Endothelial cell of umbilical vein (primary cell): ENCODE data around the gene HSPA5. TPM values are rescaled to one million over a fixed set of nuclear protein-coding genes. Genes with fewer than 3 reads are reported as not detected.

Experiments
- BruUV-seq: library from RNA; stranded (reverse); fragments of 400-500 nt; replicated peaks from 2 replicates; lab custom pipeline; 2021; lab: Mats Ljungman, UMichigan
- CTCF ChIA-PET: fragments of 300-600, 350-600 bp; sonication (Branson Sonifier 250); formaldehyde crosslinking; loops from one replicate; lab custom pipeline; 2021; ENCODE audit warnings: antibody characterized with exemption, inconsistent platforms; lab: Charles Lee
- POLR2A ChIA-PET: fragments of 300-600, 350-600 bp; sonication (Branson Sonifier 250); formaldehyde crosslinking; loops from one replicate; lab custom pipeline; 2021; ENCODE audit warnings: antibody characterized with exemption, inconsistent platforms; lab: Charles Lee
- DNase-seq: peaks from one replicate; pipeline ENCODE4 v3.0.0-alpha.2; 2011; ENCODE audit warnings: low read depth, low spot score
- FAIRE-seq: peaks from 2 replicates; lab custom pipeline; 2011; peaks lifted over from hg19 to GRCh38; lab: Jason Lieb, UNC
- H2AFZ ChIP-seq: 2 replicates; pipeline ENCODE4 v1.6.0; 2012; ENCODE audit warnings: low read depth, low read length, control low read depth, inconsistent platforms
- H3K27ac ChIP-seq: 2 replicates; pipeline ENCODE4 v1.5.1; 2011; ENCODE audit warnings: low read depth, mild to moderate bottlenecking, control low read depth, low read length, moderate library complexity; ENCODE audit not compliant: insufficient read depth
- H3K27me3 ChIP-seq, 2 experiments: 2 replicates each; pipeline versions ENCODE4 v1.6.0 to v1.6.1; 2011; ENCODE audit warnings: low read length in 2 of 2, mixed read lengths in 1 of 2; ENCODE audit not compliant: control insufficient read depth in 2 of 2, insufficient read depth in 2 of 2
- H3K36me3 ChIP-seq, 2 experiments: 2 replicates in 1 of 2; 3 replicates in 1 of 2; pipeline ENCODE4 v1.5.1; 2011; ENCODE audit warnings: low read length in 2 of 2, mild to moderate bottlenecking in 1 of 2, moderate library complexity in 1 of 2; ENCODE audit not compliant: control insufficient read depth in 2 of 2, insufficient read depth in 2 of 2; ENCODE audit errors: extremely low read depth in 1 of 2
- H3K4me1 ChIP-seq: 3 replicates; pipeline ENCODE4 v1.5.1; 2011; ENCODE audit warnings: mild to moderate bottlenecking, low read length; ENCODE audit not compliant: control insufficient read depth, insufficient read depth; ENCODE audit errors: extremely low read depth
- H3K4me2 ChIP-seq: 2 replicates; pipeline ENCODE4 v1.6.1; 2011; ENCODE audit warnings: low read length, control low read depth, mixed read lengths; ENCODE audit not compliant: insufficient read depth
- H3K4me3 ChIP-seq, 3 experiments: fragments of 200-600 bp in 1 of 3; sonication (generic), shearing (Covaris generic) in 1 of 3; replicated peaks in 1 of 3; 2 replicates each; pipeline ENCODE4 v1.5.1; 2011 to 2016; ENCODE audit warnings: control low read depth in 3 of 3, low read length in 3 of 3, mild to moderate bottlenecking in 2 of 3, inconsistent platforms in 1 of 3, low read depth in 1 of 3, moderate library complexity in 1 of 3; ENCODE audit not compliant: insufficient read depth in 1 of 3
- H3K79me2 ChIP-seq: 2 replicates; pipeline ENCODE4 v1.6.0; 2012; ENCODE audit warnings: low read length, inconsistent platforms; ENCODE audit not compliant: control insufficient read depth, insufficient read depth
- H3K9ac ChIP-seq: replicated peaks from 2 replicates; pipeline ENCODE3; 2011; ENCODE audit warnings: low read length, control low read depth; ENCODE audit not compliant: insufficient read depth; ENCODE audit errors: extremely low read depth
- H3K9me1 ChIP-seq: replicated peaks from 3 replicates; pipeline ENCODE4 v1.6.0; 2011; ENCODE audit warnings: mild to moderate bottlenecking, low read length; ENCODE audit not compliant: control insufficient read depth, insufficient read depth; ENCODE audit errors: extremely low read depth
- H3K9me3 ChIP-seq: replicated peaks from 2 replicates; pipeline ENCODE4 v1.5.1; 2012; ENCODE audit warnings: low read length, inconsistent platforms; ENCODE audit not compliant: control insufficient read depth, insufficient read depth
- H4K20me1 ChIP-seq: replicated peaks from 2 replicates; pipeline ENCODE3; 2011; ENCODE audit warnings: mild to moderate bottlenecking, low read length; ENCODE audit not compliant: control insufficient read depth, insufficient read depth; ENCODE audit errors: extremely low read depth
- CTCF ChIP-seq, 2 donors: IDR thresholded peaks; 1 replicate in 1 of 2; 2 replicates in 1 of 2; pipeline ENCODE4 v1.5.1; 2011; ENCODE audit warnings: low read length in 2 of 2, mild to moderate bottlenecking in 2 of 2, moderate library complexity in 2 of 2, control low read depth in 1 of 2, inconsistent platforms in 1 of 2, low read depth in 1 of 2; ENCODE audit not compliant: insufficient read depth in 1 of 2; ENCODE audit errors: extremely low read depth in 1 of 2
- EZH2 ChIP-seq: IDR thresholded peaks from 2 replicates; pipeline ENCODE4 v1.6.1; 2012; ENCODE audit warnings: borderline replicate concordance, low read depth, mild to moderate bottlenecking, moderate library complexity, low read length, inconsistent platforms; ENCODE audit not compliant: severe bottlenecking
- FOS ChIP-seq: IDR thresholded peaks from 2 replicates; pipeline ENCODE4 v1.6.1; 2011; ENCODE audit warnings: mild to moderate bottlenecking, low read length, moderate library complexity, borderline replicate concordance; ENCODE audit not compliant: insufficient read depth
- GATA2 ChIP-seq: IDR thresholded peaks from 2 replicates; pipeline ENCODE4 v1.7.0; 2011; ENCODE audit warnings: low read depth, mild to moderate bottlenecking, moderate library complexity, mixed read lengths, low read length; ENCODE audit not compliant: insufficient read length, insufficient read depth
- JUN ChIP-seq: IDR thresholded peaks from 2 replicates; pipeline ENCODE4 v1.6.1; 2011; ENCODE audit warnings: borderline replicate concordance, low read depth; ENCODE audit not compliant: insufficient read length, insufficient read depth
- MAX ChIP-seq: IDR thresholded peaks from 2 replicates; pipeline ENCODE4 v1.6.1; 2011; ENCODE audit not compliant: insufficient read depth, insufficient read length
- MYC ChIP-seq: IDR thresholded peaks from one replicate; pipeline ENCODE4 v1.6.1; 2011; ENCODE audit warnings: mild to moderate bottlenecking, low read depth, low read length
- POLR2A ChIP-seq: IDR thresholded peaks from 2 replicates; pipeline ENCODE4 v1.6.1; 2012; ENCODE audit warnings: low read depth, mild to moderate bottlenecking, control low read depth, low read length
- POLR2AphosphoS5 ChIP-seq: IDR thresholded peaks from 2 replicates; pipeline ENCODE4 v1.6.1; 2012; ENCODE audit warnings: low read depth, mild to moderate bottlenecking, control low read depth, low read length, moderate library complexity; ENCODE audit not compliant: insufficient read depth
- dilution Hi-C: fragments of 300-500 bp; cut with MboI; formaldehyde crosslinking; loops from one replicate; pipeline ENCODE4 v1.15.0; 2019; ENCODE audit warnings: low sequenced_read_pairs; ENCODE audit not compliant: extremely low pct_ligation_motif_present
- intact Hi-C: fragments of 100-400 bp; cut with micrococcal nuclease; formaldehyde crosslinking; loops from one replicate; pipeline ENCODE4 v1.10.0; 2022
- polyA plus RNA-seq, 4 experiments: library from polyadenylated mRNA; depleted of rRNA in 3 of 4; stranded (reverse) in 3 of 4; unstranded in 1 of 4; fragments of >200 nt; gene quantifications; 2 replicates each; pipeline versions ENCODE4 v1.2.1 to v1.2.3, GENCODE V29; 2011 to 2012; ENCODE audit warnings: missing spikeins in 1 of 4
- total RNA-seq: library from RNA; stranded (reverse); gene quantifications from 2 replicates; pipeline ENCODE4 v1.2.3, GENCODE V29; 2021

Gene HSPA5
- total and polyA plus RNA-seq, 2 donors (not counting 3 experiments of a cell fraction or from before 2014, with no cell fraction given), result 247 to 538 TPM

GRCh38 chr9:125243792-125244260, 2.7 kb upstream of the HSPA5 start:
- peaks cover 6% of the 10 kb centered on the region in 2 experiments for H3K36me3 ChIP-seq
- FAIRE-seq (no peak), DNase-seq (no peak)
- peak overlapping the region; percentile 66 for H3K27ac ChIP-seq
- POLR2A ChIA-PET, result interaction anchor here (0.6 kb wide), 2 partner anchors 50 to 53 kb away, joined by 3 read pairs; no protein-coding TSS in a partner anchor
- H4K20me1 ChIP-seq, result peaks cover 2% of the 10 kb centered on the region
- H3K9me1 ChIP-seq, result no peaks in the 10 kb centered on the region
- CTCF ChIA-PET, result interaction anchor here (1.1 to 1.7 kb wide), 4 partner anchors 10 to 118 kb away, joined by 4 to 8 read pairs (median 6); partner anchors contain the start of gene GAPVD1
- BruUV-seq, result no TSS peak
- H3K9ac ChIP-seq, result no peak overlapping the region
- H3K4me3 ChIP-seq, result no peak overlapping the region
- H3K4me2 ChIP-seq, result peak overlapping the region; percentile 37
- no peak overlapping the region for H2AFZ ChIP-seq
- dilution Hi-C loops (no loop called here), intact Hi-C loops (loop anchor here (5.0 kb wide), 4 partner anchors 128 to 472 kb away; partner anchors contain the start of genes ARPC5L, GOLGA1, NR6A1 and RPL35)
- peaks cover 23% of the 10 kb centered on the region for H3K79me2 ChIP-seq
- H3K9me3 ChIP-seq, result no peaks in the 10 kb centered on the region
- H3K27me3 ChIP-seq, result no peaks in the 10 kb centered on the region
- TF ChIP-seq MYC, result no peak
- no peak for TF ChIP-seq CTCF (IDR thresholded peaks at IDR 0.05; ENCODE audit: extremely low read depth in 1 of 2, insufficient read depth in 1 of 2, low read depth in 1 of 2, low read length in 2 of 2)
- TF ChIP-seq EZH2, result no peak
- no peak for TF ChIP-seq FOS
- TF ChIP-seq GATA2, result no peak
- no peak for TF ChIP-seq POLR2A
- TF ChIP-seq MAX, result no peak
- no peak for TF ChIP-seq JUN
- TF ChIP-seq POLR2AphosphoS5, result no peak
- H3K4me1 ChIP-seq, result peaks cover 23% of the 10 kb centered on the region
